Kidney epithelial cell (primary cell): Measurements from ENCODE around the gene PPP3R1. TPM values are rescaled to one million over a fixed set of nuclear protein-coding genes. Genes with fewer than 3 reads are reported as not detected.

Experiments
- DNase-seq: peaks from one replicate; pipeline ENCODE4 v3.0.0-alpha.2; 2010; ENCODE audit warnings: low read depth
- H3K27me3 ChIP-seq: 2 replicates; pipeline ENCODE4 v1.6.0; 2011; ENCODE audit warnings: low read length; ENCODE audit not compliant: control insufficient read depth, insufficient read depth
- H3K36me3 ChIP-seq: 2 replicates; pipeline ENCODE4 v1.5.1; 2011; ENCODE audit warnings: low read length; ENCODE audit not compliant: control insufficient read depth, insufficient read depth
- H3K4me3 ChIP-seq: 2 replicates; pipeline ENCODE4 v1.5.1; 2011; ENCODE audit warnings: low read depth, mild to moderate bottlenecking, control low read depth, low read length
- total RNA-seq: library from RNA; depleted of rRNA; stranded (reverse); fragments of >200 nt; gene quantifications from 2 replicates; pipeline ENCODE4 v1.2.3, GENCODE V29; 2015
- TF ChIP-seq, protein P1 (sequence below): IDR thresholded peaks from 2 replicates; pipeline ENCODE4 v1.5.1; 2011; ENCODE audit warnings: mild to moderate bottlenecking, moderate library complexity, low read length, control low read depth, inconsistent platforms; ENCODE audit not compliant: insufficient read depth, poor library complexity, severe bottlenecking

Gene PPP3R1
- total RNA-seq, 1 donor from 2014 or later = 32.8 TPM

DNA sequence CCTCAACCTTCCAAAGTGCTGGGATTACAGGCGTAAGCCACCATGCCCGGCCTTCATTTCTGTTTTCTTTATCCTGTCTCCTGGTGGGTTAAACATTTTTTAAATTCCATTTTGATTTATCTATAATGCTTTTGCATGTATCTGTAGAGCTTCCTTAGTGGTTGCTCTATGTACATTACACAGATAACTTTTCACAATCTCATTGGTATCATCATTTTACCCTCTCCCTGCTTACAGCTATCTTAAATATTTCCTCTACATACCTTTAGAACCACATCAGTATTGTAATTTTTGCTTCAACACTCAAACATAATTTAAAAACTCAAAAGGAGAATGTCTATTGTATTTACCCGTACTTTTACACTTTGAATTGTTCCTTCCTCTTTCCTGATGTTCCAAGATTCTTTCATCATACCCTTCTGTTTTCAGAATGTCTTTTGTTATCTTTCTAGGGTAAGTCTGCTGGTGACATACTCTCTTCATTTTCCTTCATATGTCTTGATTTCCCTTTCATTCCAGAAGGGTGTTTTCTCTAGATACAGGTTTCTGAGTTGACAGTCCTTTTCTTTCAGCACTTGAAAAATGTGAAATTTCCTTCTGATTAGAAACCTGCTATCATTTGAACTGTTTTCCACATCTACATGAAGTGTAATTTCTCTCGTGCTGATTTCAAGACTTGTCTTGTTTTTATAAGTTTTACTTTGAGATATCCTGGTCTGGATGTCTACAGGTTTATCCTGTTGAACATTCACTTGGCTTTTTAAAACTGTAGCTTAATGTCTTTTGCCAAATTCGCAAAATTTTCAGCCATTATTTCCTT lies 21.9 kb downstream of the PPP3R1 start:
- no peak for DNase-seq
- TF ChIP-seq, protein P1, sequence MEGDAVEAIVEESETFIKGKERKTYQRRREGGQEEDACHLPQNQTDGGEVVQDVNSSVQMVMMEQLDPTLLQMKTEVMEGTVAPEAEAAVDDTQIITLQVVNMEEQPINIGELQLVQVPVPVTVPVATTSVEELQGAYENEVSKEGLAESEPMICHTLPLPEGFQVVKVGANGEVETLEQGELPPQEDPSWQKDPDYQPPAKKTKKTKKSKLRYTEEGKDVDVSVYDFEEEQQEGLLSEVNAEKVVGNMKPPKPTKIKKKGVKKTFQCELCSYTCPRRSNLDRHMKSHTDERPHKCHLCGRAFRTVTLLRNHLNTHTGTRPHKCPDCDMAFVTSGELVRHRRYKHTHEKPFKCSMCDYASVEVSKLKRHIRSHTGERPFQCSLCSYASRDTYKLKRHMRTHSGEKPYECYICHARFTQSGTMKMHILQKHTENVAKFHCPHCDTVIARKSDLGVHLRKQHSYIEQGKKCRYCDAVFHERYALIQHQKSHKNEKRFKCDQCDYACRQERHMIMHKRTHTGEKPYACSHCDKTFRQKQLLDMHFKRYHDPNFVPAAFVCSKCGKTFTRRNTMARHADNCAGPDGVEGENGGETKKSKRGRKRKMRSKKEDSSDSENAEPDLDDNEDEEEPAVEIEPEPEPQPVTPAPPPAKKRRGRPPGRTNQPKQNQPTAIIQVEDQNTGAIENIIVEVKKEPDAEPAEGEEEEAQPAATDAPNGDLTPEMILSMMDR = no peak
- Histone ChIP-seq H3K27me3 (no peaks in the 10 kb centered on the region), H3K4me3 (no peak overlapping the region), H3K36me3 (no peaks in the 10 kb centered on the region)

DNA sequence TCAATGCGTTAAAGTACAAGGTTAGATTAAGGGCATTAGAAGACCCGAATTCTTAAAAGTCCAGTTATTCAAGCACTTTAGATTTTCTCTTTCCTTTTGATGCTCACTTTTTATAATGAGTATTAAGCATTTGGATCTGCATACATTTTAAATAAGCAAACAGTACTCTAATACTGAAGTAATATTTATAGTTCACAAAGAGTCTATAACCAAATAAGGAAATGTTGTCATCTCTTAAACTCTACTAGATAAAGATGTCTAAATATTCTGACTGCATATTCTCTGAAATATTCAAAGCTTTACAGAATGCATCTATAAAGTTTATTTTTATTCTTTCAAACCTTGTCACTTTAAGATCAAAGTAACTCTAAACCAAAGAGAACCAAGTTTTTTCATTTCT lies 25.5 kb downstream of the PPP3R1 start:
- H3K4me3 ChIP-seq = no peak overlapping the region
- H3K36me3 ChIP-seq = no peaks in the 10 kb centered on the region
- TF ChIP-seq, protein P1 = no peak
- DNase-seq = no peak
- H3K27me3 ChIP-seq = no peaks in the 10 kb centered on the region

DNA sequence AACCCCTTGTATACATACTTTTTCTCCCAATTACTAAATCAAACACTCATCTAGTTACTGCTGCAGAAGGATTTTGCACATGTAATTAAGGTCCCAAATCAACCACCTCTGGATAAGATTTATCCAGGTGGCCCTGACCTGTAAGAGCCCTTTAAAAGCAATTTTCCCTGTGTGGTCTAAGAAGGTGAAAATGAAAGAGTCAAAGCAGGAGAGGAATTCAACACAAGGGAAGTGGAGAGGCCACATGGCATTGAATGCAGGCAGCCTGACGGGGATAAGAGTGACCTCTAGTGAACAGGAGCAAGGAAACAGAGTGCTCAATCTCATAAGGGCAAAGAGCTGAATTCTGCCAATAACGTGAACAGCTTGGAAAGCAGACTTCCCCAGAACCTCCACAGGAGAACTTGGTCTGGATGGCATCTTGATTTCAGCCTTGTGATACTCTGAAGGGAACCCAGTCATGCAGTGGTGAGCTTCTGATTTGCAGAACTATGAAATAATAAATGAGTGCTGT lies 27.2 kb downstream of the PPP3R1 start:
- H3K4me3 ChIP-seq = no peak overlapping the region
- no peaks in the 10 kb centered on the region for H3K36me3 ChIP-seq
- TF ChIP-seq, protein P1 = peak; percentile 27
- no peaks in the 10 kb centered on the region for H3K27me3 ChIP-seq
- no peak for DNase-seq

DNA sequence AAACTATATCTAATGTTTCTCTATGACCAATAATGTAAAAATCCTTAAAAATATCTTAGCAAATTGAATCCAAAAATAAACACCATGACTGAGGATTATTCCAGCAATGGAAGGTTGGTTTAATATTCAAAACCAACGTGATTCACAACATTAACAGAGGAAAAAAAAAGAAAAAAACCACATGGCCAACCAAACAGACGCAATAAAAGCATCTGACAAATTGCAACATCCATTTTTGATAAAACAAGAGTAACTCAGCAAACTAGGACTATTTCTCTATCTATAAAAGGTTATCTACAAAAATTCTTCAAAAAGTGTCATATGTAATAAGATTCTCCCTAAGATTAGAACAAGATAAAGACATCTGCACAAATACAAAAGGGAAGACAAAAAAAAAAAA lies 28.9 kb downstream of the PPP3R1 start:
- DNase-seq = no peak
- H3K36me3 ChIP-seq = no peaks in the 10 kb centered on the region
- TF ChIP-seq, protein P1 = no peak
- no peaks in the 10 kb centered on the region for H3K27me3 ChIP-seq
- H3K4me3 ChIP-seq = no peak overlapping the region

DNA sequence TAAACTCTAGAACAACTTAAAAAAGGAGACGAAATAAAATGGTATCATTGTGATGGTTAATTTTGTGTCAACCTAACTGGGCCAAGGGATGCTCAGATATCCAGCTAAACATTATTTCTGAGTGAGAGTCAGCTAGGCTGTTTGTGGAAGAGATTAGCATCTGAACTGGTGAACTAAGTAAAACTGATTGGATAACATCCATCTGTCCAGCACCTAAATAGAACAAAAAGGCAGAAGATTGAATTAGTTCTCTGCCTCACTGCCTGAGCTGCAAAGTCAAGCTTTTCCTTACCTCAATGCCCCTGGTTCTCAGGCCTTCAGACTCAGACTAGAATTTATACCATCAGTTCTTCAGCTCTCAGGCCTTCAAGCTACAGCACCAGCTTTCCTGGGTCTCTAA lies 30.0 kb downstream of the PPP3R1 start:
- DNase-seq = no peak
- TF ChIP-seq, protein P1 = no peak
- H3K36me3 ChIP-seq = no peaks in the 10 kb centered on the region
- H3K4me3 ChIP-seq = no peak overlapping the region
- H3K27me3 ChIP-seq = no peaks in the 10 kb centered on the region
